Measurements from ENCODE around the gene GPR82. TPM values are rescaled to one million over a fixed set of nuclear protein-coding genes. Genes with fewer than 3 reads are reported as not detected.
"Not testable (repeated sequence)": the region's sequence is repeated elsewhere in the genome, so short reads cannot be mapped to it uniquely, and the experiment has no call there.

The GPR82 gene
- total and polyA plus RNA-seq, 5 donors from 2014 or later: 0.25 to 0.83 (median 0.39) TPM; not detected in 1

DNA sequence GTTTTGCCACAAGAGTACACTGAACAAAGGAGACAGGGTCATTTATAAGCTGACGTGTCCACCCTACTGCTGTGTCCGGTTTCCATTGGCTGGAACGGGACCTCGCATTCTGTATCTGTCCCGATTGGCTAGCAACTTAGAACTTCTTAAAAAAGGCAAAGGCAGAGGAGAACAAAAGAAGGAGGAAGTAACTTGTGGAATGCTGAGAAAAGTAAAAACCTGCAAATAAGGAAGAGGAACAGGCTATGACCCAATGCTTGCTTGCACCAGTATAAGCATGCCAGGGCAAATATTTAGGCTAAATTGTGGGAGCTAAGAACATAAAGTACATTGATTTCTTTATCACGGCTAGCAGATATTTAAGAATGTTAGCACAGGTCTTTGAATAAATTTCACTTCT, 4.4 kb upstream of the GPR82 start:
- Mint-ChIP-seq H3K4me1 (peaks cover 8 to 51% (median 33%) of the 10 kb centered on the region in 4 donors), H3K9me3 (peaks cover 0 to 22% (median 3%) of the 10 kb centered on the region in 7 donors), H3K36me3 (peaks cover 43% of the 10 kb centered on the region)
- not testable (repeated sequence) for H3K27me3 Mint-ChIP-seq; H3K27me3 ChIP-seq (ENCODE audit: control insufficient read depth, insufficient read depth, low read length); H3K27ac Mint-ChIP-seq; H3K4me3 Mint-ChIP-seq; DNase-seq; ATAC-seq (ENCODE audit: low read depth in 2 of 2); H3K4me3 ChIP-seq (ENCODE audit: low read depth, low read length); H3K27ac ChIP-seq (ENCODE audit: insufficient read depth, low read length, poor library complexity, severe bottlenecking); H3K4me1 ChIP-seq (ENCODE audit: control insufficient read depth, insufficient read depth, low read length, poor library complexity, severe bottlenecking)
- peaks cover 18% of the 10 kb centered on the region for H3K36me3 ChIP-seq (ENCODE audit: control insufficient read depth, insufficient read depth, low read length)
- peaks cover 2 to 12% of the 10 kb centered on the region in 2 experiments for H3K9me3 ChIP-seq (ENCODE audit: control insufficient read depth in 2 of 2, low read length in 2 of 2)

DNA sequence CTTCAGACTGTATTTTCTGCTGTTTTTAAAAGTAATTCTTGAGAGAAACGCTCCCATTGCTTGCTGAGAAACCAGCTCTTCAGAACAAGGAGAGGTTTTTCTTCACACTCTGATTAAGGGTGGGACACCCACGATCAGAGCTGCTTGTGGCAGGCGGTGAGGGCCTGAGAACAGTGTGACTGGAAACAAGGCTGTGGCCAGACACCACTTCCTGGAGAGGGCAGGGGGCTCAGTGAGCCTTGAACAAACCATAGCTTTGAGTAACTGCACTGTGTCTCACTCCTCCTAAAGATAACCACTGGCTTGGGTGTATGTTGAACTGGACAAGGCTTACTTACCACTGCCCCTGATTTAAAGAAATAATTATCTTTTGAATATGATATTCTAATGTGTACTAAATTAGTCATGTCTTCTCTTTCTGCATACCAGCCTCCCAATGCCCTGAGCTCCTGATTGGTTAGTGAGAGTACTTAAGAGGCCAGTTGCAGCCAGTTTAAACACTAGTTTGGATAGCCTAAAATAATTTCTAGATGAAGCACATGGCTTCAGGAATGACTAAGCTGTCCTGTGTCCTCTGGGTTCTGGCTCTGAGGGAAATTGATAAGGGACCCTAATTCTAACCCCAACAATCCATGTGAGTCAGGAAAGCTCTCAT, 3.7 kb upstream of the GPR82 start:
- Mint-ChIP-seq H3K9me3 (peaks cover 0 to 22% (median 3%) of the 10 kb centered on the region in 7 donors), H3K4me3 (no peak overlapping the region), H3K27ac (no peak overlapping the region), H3K4me1 (peaks cover 8 to 51% (median 34%) of the 10 kb centered on the region in 4 donors), H3K36me3 (peaks cover 43% of the 10 kb centered on the region), H3K27me3 (peaks cover 4% of the 10 kb centered on the region)
- peak in 2 of 3 donors; percentile 9 to 52 for DNase-seq
- H3K4me3 ChIP-seq (ENCODE audit: low read depth, low read length): no peak overlapping the region
- H3K27me3 ChIP-seq (ENCODE audit: control insufficient read depth, insufficient read depth, low read length): no peaks in the 10 kb centered on the region
- H3K36me3 ChIP-seq (ENCODE audit: control insufficient read depth, insufficient read depth, low read length): peaks cover 18% of the 10 kb centered on the region
- H3K27ac ChIP-seq (ENCODE audit: insufficient read depth, low read length, poor library complexity, severe bottlenecking): no peak overlapping the region
- H3K4me1 ChIP-seq (ENCODE audit: control insufficient read depth, insufficient read depth, low read length, poor library complexity, severe bottlenecking): peaks cover 7% of the 10 kb centered on the region
- peak; percentile 61 to 66 for ATAC-seq (ENCODE audit: low read depth in 2 of 2)
- H3K9me3 ChIP-seq (ENCODE audit: control insufficient read depth in 2 of 2, low read length in 2 of 2): peaks cover 2 to 12% of the 10 kb centered on the region in 2 experiments

DNA sequence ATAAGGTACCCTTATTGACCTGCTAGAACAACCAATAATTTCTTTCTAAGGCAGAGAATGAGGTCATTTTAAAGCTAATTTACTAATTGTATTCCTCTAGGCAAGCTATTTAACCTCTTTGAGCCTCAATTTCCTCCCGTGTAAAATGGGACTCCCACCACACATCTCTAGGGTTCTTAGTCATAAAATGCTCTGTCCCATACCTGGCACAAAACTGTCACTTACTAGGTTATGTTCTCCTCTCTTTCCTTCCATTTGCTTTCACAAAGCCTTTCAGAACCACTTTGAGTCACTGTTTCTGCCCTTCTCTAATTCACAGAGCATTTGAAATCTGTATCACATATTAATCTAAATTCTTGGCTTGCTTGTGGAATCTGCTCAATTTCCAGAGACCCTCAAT, 2.4 kb upstream of the GPR82 start:
- Mint-ChIP-seq H3K4me3 (peak overlapping the region in 1 of 4 donors; percentile 27), H3K36me3 (peaks cover 43% of the 10 kb centered on the region), H3K4me1 (peaks cover 8 to 52% (median 30%) of the 10 kb centered on the region in 4 donors), H3K9me3 (peaks cover 0 to 22% (median 3%) of the 10 kb centered on the region in 7 donors), H3K27ac (peak overlapping the region in 1 of 3 donors; percentile 10), H3K27me3 (no peaks in the 10 kb centered on the region)
- no peaks in the 10 kb centered on the region for H3K27me3 ChIP-seq (ENCODE audit: control insufficient read depth, insufficient read depth, low read length)
- H3K27ac ChIP-seq (ENCODE audit: insufficient read depth, low read length, poor library complexity, severe bottlenecking): no peak overlapping the region
- H3K36me3 ChIP-seq (ENCODE audit: control insufficient read depth, insufficient read depth, low read length): peaks cover 18% of the 10 kb centered on the region
- DNase-seq (no peak), ATAC-seq (ENCODE audit: low read depth in 2 of 2) (no peak)
- no peak overlapping the region for H3K4me3 ChIP-seq (ENCODE audit: low read depth, low read length)
- H3K4me1 ChIP-seq (ENCODE audit: control insufficient read depth, insufficient read depth, low read length, poor library complexity, severe bottlenecking): peaks cover 7% of the 10 kb centered on the region
- H3K9me3 ChIP-seq (ENCODE audit: control insufficient read depth in 2 of 2, low read length in 2 of 2): peaks cover 2 to 12% of the 10 kb centered on the region in 2 experiments

GRCh38 chrX:41722214-41722613, 1.8 kb upstream of the GPR82 start:
- no peak overlapping the region for H3K4me3 Mint-ChIP-seq
- ATAC-seq (ENCODE audit: low read depth in 2 of 2) (no peak), DNase-seq (no peak)
- H3K27ac Mint-ChIP-seq: peak overlapping the region in 2 of 3 donors; percentile 24 to 68
- H3K4me1 Mint-ChIP-seq: peaks cover 13 to 49% (median 26%) of the 10 kb centered on the region in 4 donors
- peaks cover 18% of the 10 kb centered on the region for H3K36me3 ChIP-seq (ENCODE audit: control insufficient read depth, insufficient read depth, low read length)
- H3K4me1 ChIP-seq (ENCODE audit: control insufficient read depth, insufficient read depth, low read length, poor library complexity, severe bottlenecking): peaks cover 7% of the 10 kb centered on the region
- H3K9me3 Mint-ChIP-seq: peaks cover 0 to 17% (median 3%) of the 10 kb centered on the region in 7 donors
- H3K36me3 Mint-ChIP-seq: peaks cover 40% of the 10 kb centered on the region
- H3K27me3 ChIP-seq (ENCODE audit: control insufficient read depth, insufficient read depth, low read length): no peaks in the 10 kb centered on the region
- no peaks in the 10 kb centered on the region for H3K27me3 Mint-ChIP-seq
- no peak overlapping the region for H3K27ac ChIP-seq (ENCODE audit: insufficient read depth, low read length, poor library complexity, severe bottlenecking)
- H3K4me3 ChIP-seq (ENCODE audit: low read depth, low read length): no peak overlapping the region
- peaks cover 2 to 12% of the 10 kb centered on the region in 2 experiments for H3K9me3 ChIP-seq (ENCODE audit: control insufficient read depth in 2 of 2, low read length in 2 of 2)

- Histone ChIP-seq H3K27me3 (ENCODE audit: control insufficient read depth, insufficient read depth, low read length) (no peaks in the 10 kb centered on the region), H3K9me3 (ENCODE audit: control insufficient read depth in 2 of 2, low read length in 2 of 2) (peaks cover 2 to 8% of the 10 kb centered on the region in 2 experiments), H3K27ac (ENCODE audit: insufficient read depth, low read length, poor library complexity, severe bottlenecking) (peak overlapping the region; percentile 1), H3K4me1 (ENCODE audit: control insufficient read depth, insufficient read depth, low read length, poor library complexity, severe bottlenecking) (peaks cover 7% of the 10 kb centered on the region), H3K4me3 (ENCODE audit: low read depth, low read length) (no peak overlapping the region), H3K36me3 (ENCODE audit: control insufficient read depth, insufficient read depth, low read length) (peaks cover 15% of the 10 kb centered on the region)
- no peak overlapping the region for H3K4me3 Mint-ChIP-seq
- ATAC-seq (ENCODE audit: low read depth in 2 of 2) (no peak), DNase-seq (no peak)
- peak overlapping the region in 2 of 3 donors; percentile 24 to 68 for H3K27ac Mint-ChIP-seq
- peaks cover 0 to 16% (median 3%) of the 10 kb centered on the region in 7 donors for H3K9me3 Mint-ChIP-seq
- peaks cover 35% of the 10 kb centered on the region for H3K36me3 Mint-ChIP-seq
- peaks cover 18 to 51% (median 26%) of the 10 kb centered on the region in 4 donors for H3K4me1 Mint-ChIP-seq
- no peaks in the 10 kb centered on the region for H3K27me3 Mint-ChIP-seq
Measured at GRCh38 chrX:41722816-41723618, 964 bp upstream of the GPR82 start.

DNA sequence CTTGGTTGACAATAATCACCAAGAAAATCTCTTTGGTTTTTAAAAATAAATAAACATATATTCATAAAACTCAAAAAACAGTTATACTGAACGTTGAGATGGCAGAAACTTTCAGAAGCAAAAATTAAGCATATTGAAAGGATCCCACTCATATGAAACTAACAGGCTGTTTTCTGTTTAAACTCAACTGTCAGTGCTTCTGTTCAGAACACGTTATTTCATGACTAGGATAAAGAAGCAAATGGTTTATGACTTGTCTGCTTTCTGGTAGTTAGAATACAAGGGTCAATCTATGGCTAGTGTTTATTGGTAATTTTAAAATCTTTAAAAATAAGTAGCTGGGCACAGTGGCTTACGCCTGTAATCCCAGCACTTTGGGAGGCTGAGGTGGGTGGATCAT, 4.1 kb downstream of the GPR82 start:
- peaks cover 5% of the 10 kb centered on the region for H3K36me3 ChIP-seq (ENCODE audit: control insufficient read depth, insufficient read depth, low read length)
- H3K9me3 ChIP-seq (ENCODE audit: control insufficient read depth in 2 of 2, low read length in 2 of 2): no peaks in the 10 kb centered on the region
- DNase-seq (no peak), ATAC-seq (ENCODE audit: low read depth in 2 of 2) (no peak)
- Mint-ChIP-seq H3K36me3 (peaks cover 4% of the 10 kb centered on the region), H3K9me3 (no peaks in the 10 kb centered on the region), H3K4me3 (no peak overlapping the region), H3K27ac (no peak overlapping the region), H3K27me3 (no peaks in the 10 kb centered on the region), H3K4me1 (peaks cover 6 to 35% (median 17%) of the 10 kb centered on the region in 4 donors)
- peaks cover 7% of the 10 kb centered on the region for H3K4me1 ChIP-seq (ENCODE audit: control insufficient read depth, insufficient read depth, low read length, poor library complexity, severe bottlenecking)
- no peaks in the 10 kb centered on the region for H3K27me3 ChIP-seq (ENCODE audit: control insufficient read depth, insufficient read depth, low read length)
- H3K27ac ChIP-seq (ENCODE audit: insufficient read depth, low read length, poor library complexity, severe bottlenecking): no peak overlapping the region
- no peak overlapping the region for H3K4me3 ChIP-seq (ENCODE audit: low read depth, low read length)

DNA sequence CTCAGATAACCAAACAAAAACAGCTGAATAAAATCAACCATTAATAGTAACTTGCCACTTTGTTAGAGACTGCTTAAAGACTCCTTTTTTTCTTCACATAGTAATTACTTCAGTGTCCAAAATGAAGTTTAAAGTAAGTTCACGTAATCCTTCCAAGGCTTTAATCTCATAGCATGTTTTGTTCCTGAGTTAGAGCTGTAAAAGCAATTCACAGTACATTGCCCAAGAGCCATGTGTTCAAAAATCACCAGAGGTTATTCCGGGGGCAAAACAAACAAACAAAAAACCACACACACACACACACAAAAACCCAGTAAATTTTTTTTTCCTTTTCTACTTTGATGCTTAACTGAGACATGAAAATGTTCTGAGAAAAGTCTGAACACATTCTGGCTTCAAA, 6.1 kb downstream of the GPR82 start:
- H3K9me3 Mint-ChIP-seq: no peaks in the 10 kb centered on the region
- Histone ChIP-seq H3K4me1 (ENCODE audit: control insufficient read depth, insufficient read depth, low read length, poor library complexity, severe bottlenecking) (no peaks in the 10 kb centered on the region), H3K27ac (ENCODE audit: insufficient read depth, low read length, poor library complexity, severe bottlenecking) (no peak overlapping the region), H3K9me3 (ENCODE audit: control insufficient read depth in 2 of 2, low read length in 2 of 2) (no peaks in the 10 kb centered on the region), H3K36me3 (ENCODE audit: control insufficient read depth, insufficient read depth, low read length) (peaks cover 5% of the 10 kb centered on the region), H3K4me3 (ENCODE audit: low read depth, low read length) (no peak overlapping the region), H3K27me3 (ENCODE audit: control insufficient read depth, insufficient read depth, low read length) (no peaks in the 10 kb centered on the region)
- H3K4me1 Mint-ChIP-seq: peaks cover 9 to 32% (median 15%) of the 10 kb centered on the region in 4 donors
- H3K36me3 Mint-ChIP-seq: peaks cover 4% of the 10 kb centered on the region
- no peaks in the 10 kb centered on the region for H3K27me3 Mint-ChIP-seq
- DNase-seq: no peak
- H3K27ac Mint-ChIP-seq: no peak overlapping the region
- no peak for ATAC-seq (ENCODE audit: low read depth in 2 of 2)
- H3K4me3 Mint-ChIP-seq: no peak overlapping the region
